Common myeloid progenitor, CD34-positive (primary cell): ENCODE data around the gene USP50. TPM values are rescaled to one million over a fixed set of nuclear protein-coding genes. Genes with fewer than 3 reads are reported as not detected.
"Not testable (repeated sequence)": the region's sequence is repeated elsewhere in the genome, so short reads cannot be mapped to it uniquely, and the experiment has no call there.

Experiments
- CTCF ChIA-PET: fragments of 350-600 bp; sonication (Branson Sonifier 250); formaldehyde crosslinking; loops from one replicate; lab custom pipeline; 2021; ENCODE audit warnings: antibody characterized with exemption; lab: Charles Lee
- POLR2A ChIA-PET: fragments of 350-600 bp; sonication (Branson Sonifier 250); formaldehyde crosslinking; loops from one replicate; lab custom pipeline; 2021; ENCODE audit warnings: antibody characterized with exemption; lab: Charles Lee
- DNase-seq, 3 donors: peaks; one replicate each; pipeline versions ENCODE4 v3.0.0 to v3.0.0-alpha.2; 2013
- H3K27ac ChIP-seq, 2 experiments: 1 replicate in 1 of 2; 2 replicates in 1 of 2; pipeline ENCODE4 v1.7.0; 2013; ENCODE audit warnings: inconsistent platforms in 2 of 2, low read length in 2 of 2, mild to moderate bottlenecking in 2 of 2, low read depth in 1 of 2, moderate library complexity in 1 of 2; ENCODE audit not compliant: severe bottlenecking in 2 of 2, insufficient read depth in 1 of 2, poor library complexity in 1 of 2
- H3K27me3 ChIP-seq, 5 experiments: replicated peaks in 2 of 5; 1 replicate in 3 of 5; 2 replicates in 2 of 5; pipeline versions ENCODE4 v1.6.1 to v1.7.0; 2013; ENCODE audit warnings: low read length in 4 of 5, mild to moderate bottlenecking in 2 of 5, moderate library complexity in 2 of 5, inconsistent platforms in 1 of 5; ENCODE audit not compliant: insufficient read depth in 5 of 5, control insufficient read depth in 4 of 5
- H3K36me3 ChIP-seq, 4 experiments: 1 replicate in 2 of 4; 2 replicates in 2 of 4; pipeline versions ENCODE4 v1.6.1 to v1.7.0; 2013; ENCODE audit warnings: low read length in 3 of 4, control low read depth in 1 of 4, mild to moderate bottlenecking in 1 of 4; ENCODE audit not compliant: control insufficient read depth in 4 of 4, insufficient read depth in 4 of 4
- H3K4me1 ChIP-seq, 4 experiments: 1 replicate in 3 of 4; 2 replicates in 1 of 4; pipeline versions ENCODE4 v1.6.1 to v1.7.1; 2013; ENCODE audit warnings: low read length in 3 of 4, mild to moderate bottlenecking in 3 of 4, control low read depth in 1 of 4, inconsistent platforms in 1 of 4, moderate library complexity in 1 of 4; ENCODE audit not compliant: control insufficient read depth in 4 of 4, insufficient read depth in 4 of 4; ENCODE audit errors: control extremely low read depth in 1 of 4
- H3K4me3 ChIP-seq, 7 experiments: 1 replicate in 4 of 7; 2 replicates in 3 of 7; pipeline versions ENCODE4 v1.5.1 to v1.7.0; 2013; ENCODE audit warnings: mild to moderate bottlenecking in 7 of 7, low read length in 6 of 7, moderate library complexity in 6 of 7, inconsistent platforms in 2 of 7, low read depth in 2 of 7, control low read depth in 1 of 7; ENCODE audit not compliant: insufficient read depth in 4 of 7, control insufficient read depth in 1 of 7; ENCODE audit errors: extremely low read depth in 1 of 7
- H3K9me3 ChIP-seq, 5 experiments: 1 replicate in 4 of 5; 2 replicates in 1 of 5; pipeline versions ENCODE4 v1.6.1 to v1.7.1; 2013; ENCODE audit warnings: low read length in 4 of 5, mild to moderate bottlenecking in 2 of 5, inconsistent platforms in 1 of 5, low read depth in 1 of 5, moderate library complexity in 1 of 5; ENCODE audit not compliant: control insufficient read depth in 4 of 5, insufficient read depth in 2 of 5; ENCODE audit errors: control extremely low read depth in 1 of 5
- WGBS: methylation state at CpG from one replicate; pipeline ENCODE4 v1.1.5; 2013; ENCODE audit not compliant: insufficient coverage; 5-methylcytosine and 5-hydroxymethylcytosine counted together
- polyA plus RNA-seq: library from polyadenylated mRNA; unstranded; fragments of 120-200 nt; gene quantifications from one replicate; pipeline ENCODE4 v1.2.1, GENCODE V29; 2013

USP50 gene
- polyA plus RNA-seq = 0.15 TPM

- 100% methylated on average over 3 of the region's 5 CpGs for whole genome bisulfite sequencing
- ChIA-PET CTCF (no interaction called here), POLR2A (no interaction called here)
- Histone ChIP-seq H3K27me3 (no peaks in the 10 kb centered on the region), H3K9me3 (no peaks in the 10 kb centered on the region), H3K36me3 (no peaks in the 10 kb centered on the region), H3K27ac (no peak within 1 kb of the TSS), H3K4me1 (peaks cover 6 to 9% (median 8%) of the 10 kb centered on the region in 4 experiments), H3K4me3 (peak within 1 kb of the TSS in 1 of 7 experiments; percentile 9)
- no peak for DNase-seq
These were observed at the start of gene USP50 for GRCh38 chr15:50546566-50546965. Gene USP50, minus strand, starts transcription at chr15:50546666. Its CDS starts 141 bp downstream, at chr15:50546525.

- Histone ChIP-seq H3K36me3 (peaks cover 16 to 74% (median 43%) of the 10 kb centered on the region in 4 experiments), H3K9me3 (no peaks in the 10 kb centered on the region), H3K4me1 (no peaks in the 10 kb centered on the region), H3K27me3 (no peaks in the 10 kb centered on the region), H3K27ac (no peak overlapping the region), H3K4me3 (no peak overlapping the region)
- ChIA-PET POLR2A (no interaction called here), CTCF (no interaction called here)
- DNase-seq = peak; percentile 37 to 62 (median 46)
- no CpG with 5 or more reads among the region's 2 CpGs for WGBS
These were observed 47.8 kb upstream of the USP50 start for GRCh38 chr15:50594311-50594710.

- no CpG with 5 or more reads among the region's 3 CpGs for WGBS
- H3K9me3 ChIP-seq = no peaks in the 10 kb centered on the region
- no peak for DNase-seq
- no peak overlapping the region for H3K4me3 ChIP-seq
- H3K27me3 ChIP-seq = no peaks in the 10 kb centered on the region
- H3K4me1 ChIP-seq = no peaks in the 10 kb centered on the region
- H3K27ac ChIP-seq = peak overlapping the region in 1 of 2 experiments; percentile 22
- H3K36me3 ChIP-seq = peaks cover 20 to 73% (median 43%) of the 10 kb centered on the region in 4 experiments
- ChIA-PET CTCF (no interaction called here), POLR2A (no interaction called here)
These were observed 47.3 kb upstream of the USP50 start for GRCh38 chr15:50593761-50594160.

- no peaks in the 10 kb centered on the region for H3K27me3 ChIP-seq
- no CpG with 5 or more reads among the region's 1 CpG for WGBS
- H3K4me1 ChIP-seq = no peaks in the 10 kb centered on the region
- POLR2A ChIA-PET = no interaction called here
- H3K9me3 ChIP-seq = no peaks in the 10 kb centered on the region
- H3K27ac ChIP-seq = no peak overlapping the region
- CTCF ChIA-PET = interaction anchor here (1.6 kb wide), 1 partner anchor 12 kb away, joined by 3 read pairs; no protein-coding TSS in a partner anchor
- peaks cover 20 to 74% (median 49%) of the 10 kb centered on the region in 4 experiments for H3K36me3 ChIP-seq
- H3K4me3 ChIP-seq = no peak overlapping the region
- DNase-seq = no peak
These were observed 43.8 kb upstream of the USP50 start for GRCh38 chr15:50590288-50590687.

- ChIA-PET POLR2A (no interaction called here), CTCF (interaction anchor here (1.0 kb wide), 1 partner anchor 14 kb away, joined by 3 read pairs; no protein-coding TSS in a partner anchor)
- no peaks in the 10 kb centered on the region for H3K9me3 ChIP-seq
- peaks cover 0 to 2% (median 0%) of the 10 kb centered on the region in 4 experiments for H3K4me1 ChIP-seq
- no peak for DNase-seq
- peaks cover 12 to 69% (median 37%) of the 10 kb centered on the region in 4 experiments for H3K36me3 ChIP-seq
- H3K27ac ChIP-seq = no peak overlapping the region
- WGBS = 100% methylated on average over 1 of the region's 2 CpGs
- H3K4me3 ChIP-seq = no peak overlapping the region
- no peaks in the 10 kb centered on the region for H3K27me3 ChIP-seq
These were observed 31.0 kb upstream of the USP50 start for GRCh38 chr15:50577492-50577891.

- H3K36me3 ChIP-seq = peaks cover 13 to 67% (median 37%) of the 10 kb centered on the region in 4 experiments
- WGBS = no CpG with 5 or more reads among the region's 1 CpG
- CTCF ChIA-PET = no interaction called here
- no peaks in the 10 kb centered on the region for H3K27me3 ChIP-seq
- no peak overlapping the region for H3K27ac ChIP-seq
- H3K4me1 ChIP-seq = peaks cover 0 to 2% (median 0%) of the 10 kb centered on the region in 4 experiments
- H3K4me3 ChIP-seq = no peak overlapping the region
- POLR2A ChIA-PET = no interaction called here
- H3K9me3 ChIP-seq = no peaks in the 10 kb centered on the region
- DNase-seq = no peak
These were observed 29.7 kb upstream of the USP50 start for GRCh38 chr15:50576166-50576565.

- H3K4me3 ChIP-seq, DNase-seq, H3K27ac ChIP-seq, H3K4me1 ChIP-seq, POLR2A ChIA-PET, H3K27me3 ChIP-seq, H3K9me3 ChIP-seq: not testable (repeated sequence)
- WGBS = 95% methylated on average over 4 of the region's 5 CpGs
- peaks cover 11 to 72% (median 43%) of the 10 kb centered on the region in 4 experiments for H3K36me3 ChIP-seq
- CTCF ChIA-PET = interaction anchor here (1.1 kb wide), 1 partner anchor 9 kb away, joined by 3 read pairs; no protein-coding TSS in a partner anchor
These were observed 27.4 kb upstream of the USP50 start for GRCh38 chr15:50573842-50574241.
